GM13976 (cell line): ENCODE results near the gene SUCLG2.

Source experiments
- DNase-seq: peaks from one replicate; pipeline ENCODE4 v3.0.0; 2012; ENCODE audit warnings: low spot score
- in situ Hi-C: fragments of 300-500 bp; cut with MboI; formaldehyde crosslinking; loops from one replicate; pipeline ENCODE4 v1.12.0; 2022; ENCODE audit warnings: low sequenced_read_pairs, mixed read lengths, inconsistent platforms; ENCODE audit not compliant: unreplicated experiment
- TF ChIP-seq, protein P1 (sequence below): IDR thresholded peaks from 2 replicates; pipeline ENCODE4 v1.5.1; 2012; ENCODE audit warnings: borderline replicate concordance, mild to moderate bottlenecking; ENCODE audit not compliant: insufficient read depth; ENCODE audit errors: extremely low read depth, missing control alignments, control extremely low read depth

Gene SUCLG2

DNA sequence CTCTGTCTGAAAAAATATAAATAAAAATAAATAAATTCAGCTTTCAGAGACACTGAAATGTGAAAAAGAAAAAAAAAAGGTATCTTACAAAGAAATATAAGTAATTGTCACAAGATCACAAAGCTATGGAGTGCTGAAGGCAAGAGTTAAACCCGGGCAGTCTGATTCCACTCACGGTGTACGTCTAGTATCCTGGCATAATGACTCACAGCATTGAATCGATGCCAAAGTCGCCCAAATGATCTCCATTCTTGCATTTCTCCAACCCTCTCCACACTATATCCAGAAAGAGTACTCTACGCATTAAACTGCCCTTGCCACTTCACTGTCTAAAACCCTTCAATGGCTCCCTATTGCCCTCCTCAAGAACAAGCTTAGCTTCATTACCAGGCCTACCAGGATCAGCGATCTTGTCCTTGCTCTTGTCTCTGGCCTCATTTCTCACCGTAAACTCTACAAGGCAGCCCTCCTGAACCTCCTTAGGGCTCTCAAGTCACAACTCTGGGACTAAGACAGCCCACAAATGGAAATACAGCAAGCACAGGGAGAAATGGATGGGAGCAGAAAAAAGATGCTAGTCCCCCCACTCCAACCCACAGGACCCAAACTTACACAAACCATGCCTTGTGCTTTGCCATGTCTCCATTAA lies 7.7 kb downstream of the SUCLG2 start:
- TF ChIP-seq, protein P1, sequence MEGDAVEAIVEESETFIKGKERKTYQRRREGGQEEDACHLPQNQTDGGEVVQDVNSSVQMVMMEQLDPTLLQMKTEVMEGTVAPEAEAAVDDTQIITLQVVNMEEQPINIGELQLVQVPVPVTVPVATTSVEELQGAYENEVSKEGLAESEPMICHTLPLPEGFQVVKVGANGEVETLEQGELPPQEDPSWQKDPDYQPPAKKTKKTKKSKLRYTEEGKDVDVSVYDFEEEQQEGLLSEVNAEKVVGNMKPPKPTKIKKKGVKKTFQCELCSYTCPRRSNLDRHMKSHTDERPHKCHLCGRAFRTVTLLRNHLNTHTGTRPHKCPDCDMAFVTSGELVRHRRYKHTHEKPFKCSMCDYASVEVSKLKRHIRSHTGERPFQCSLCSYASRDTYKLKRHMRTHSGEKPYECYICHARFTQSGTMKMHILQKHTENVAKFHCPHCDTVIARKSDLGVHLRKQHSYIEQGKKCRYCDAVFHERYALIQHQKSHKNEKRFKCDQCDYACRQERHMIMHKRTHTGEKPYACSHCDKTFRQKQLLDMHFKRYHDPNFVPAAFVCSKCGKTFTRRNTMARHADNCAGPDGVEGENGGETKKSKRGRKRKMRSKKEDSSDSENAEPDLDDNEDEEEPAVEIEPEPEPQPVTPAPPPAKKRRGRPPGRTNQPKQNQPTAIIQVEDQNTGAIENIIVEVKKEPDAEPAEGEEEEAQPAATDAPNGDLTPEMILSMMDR = no peak

DNA sequence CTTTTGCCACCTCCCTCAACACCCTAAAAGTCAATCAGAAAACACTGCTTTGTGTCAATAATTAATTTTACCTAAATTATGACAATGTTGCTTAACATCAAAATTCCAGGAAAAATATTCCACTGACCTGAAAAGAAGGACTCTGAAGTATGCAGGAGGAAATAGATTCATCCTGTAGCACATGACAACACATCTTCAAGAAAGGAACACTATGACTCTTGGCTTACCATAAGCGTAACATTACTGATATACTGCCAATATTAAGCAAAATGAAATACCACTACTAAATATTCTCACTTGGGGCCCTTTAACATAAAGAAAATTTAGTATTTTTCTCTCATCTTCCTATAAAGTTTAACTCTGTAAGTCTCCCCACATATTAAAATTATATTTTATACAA lies 9.6 kb downstream of the SUCLG2 start:
- no peak for DNase-seq
- in situ Hi-C loops = no loop called here
- TF ChIP-seq, protein P1 = no peak

More for the DNA sequence above, 7.7 kb downstream of the SUCLG2 start:
- DNase-seq = no peak
- in situ Hi-C loops = no loop called here

DNA sequence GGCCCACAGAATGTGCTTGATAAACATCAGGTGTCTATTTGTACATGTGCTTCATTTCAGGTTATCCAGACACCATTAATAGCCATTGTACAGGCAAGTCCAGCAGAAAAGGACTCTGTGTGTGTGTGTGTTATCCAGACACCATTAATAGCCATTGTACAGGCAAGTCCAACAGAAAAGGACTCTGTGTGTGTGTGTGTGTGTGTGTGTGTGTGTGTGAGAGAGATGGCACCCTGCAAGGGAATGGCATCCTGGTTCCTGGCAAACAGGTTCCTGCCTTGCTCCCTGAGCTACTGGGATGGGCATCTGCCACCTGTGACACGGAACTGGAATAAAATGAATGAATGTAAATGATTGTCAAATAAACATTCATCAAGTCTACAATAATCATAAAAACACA lies 11.7 kb downstream of the SUCLG2 start:
- in situ Hi-C loops = no loop called here
- TF ChIP-seq, protein P1 = no peak
- no peak for DNase-seq

DNA sequence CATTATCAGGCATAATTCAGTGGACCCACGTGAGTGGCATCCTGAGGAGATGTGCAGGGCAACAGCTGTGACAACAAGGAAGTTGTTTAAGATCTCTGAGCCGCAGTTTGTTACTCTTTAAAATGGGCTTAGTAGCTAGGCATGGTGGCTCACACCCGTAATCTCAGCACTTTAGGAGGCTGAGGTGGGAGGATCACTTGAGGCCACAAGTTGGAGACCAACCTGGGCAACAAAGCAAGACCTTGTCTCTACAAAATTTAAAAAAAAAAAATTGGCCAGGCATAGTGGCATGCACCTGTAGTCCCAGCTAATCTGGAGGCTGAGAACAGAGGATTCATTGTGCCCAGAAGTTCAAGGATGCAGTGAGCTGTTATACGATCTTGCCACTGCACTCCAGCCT lies 12.2 kb downstream of the SUCLG2 start:
- in situ Hi-C loops = no loop called here
- no peak for DNase-seq
- TF ChIP-seq, protein P1 = no peak

DNA sequence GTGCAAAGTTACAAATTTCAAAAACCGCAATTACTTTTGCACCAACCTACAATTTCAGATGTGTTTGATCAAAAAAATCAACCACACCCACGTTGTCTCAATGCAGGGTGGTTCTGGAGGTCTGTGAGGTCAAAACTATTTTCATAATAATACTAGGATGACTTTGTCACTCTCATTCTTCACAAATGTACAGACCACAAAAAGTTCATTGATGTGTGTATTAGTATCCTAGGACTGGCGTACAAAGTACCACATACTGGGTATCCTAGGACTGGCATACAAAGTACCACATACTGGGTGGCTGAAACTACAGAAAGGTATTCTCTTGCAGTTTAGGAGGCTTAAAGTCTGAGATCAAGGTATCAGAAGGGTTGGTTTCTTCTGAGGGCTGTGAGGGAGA lies 13.0 kb downstream of the SUCLG2 start:
- TF ChIP-seq, protein P1 = no peak
- in situ Hi-C loops = no loop called here
- DNase-seq = no peak

DNA sequence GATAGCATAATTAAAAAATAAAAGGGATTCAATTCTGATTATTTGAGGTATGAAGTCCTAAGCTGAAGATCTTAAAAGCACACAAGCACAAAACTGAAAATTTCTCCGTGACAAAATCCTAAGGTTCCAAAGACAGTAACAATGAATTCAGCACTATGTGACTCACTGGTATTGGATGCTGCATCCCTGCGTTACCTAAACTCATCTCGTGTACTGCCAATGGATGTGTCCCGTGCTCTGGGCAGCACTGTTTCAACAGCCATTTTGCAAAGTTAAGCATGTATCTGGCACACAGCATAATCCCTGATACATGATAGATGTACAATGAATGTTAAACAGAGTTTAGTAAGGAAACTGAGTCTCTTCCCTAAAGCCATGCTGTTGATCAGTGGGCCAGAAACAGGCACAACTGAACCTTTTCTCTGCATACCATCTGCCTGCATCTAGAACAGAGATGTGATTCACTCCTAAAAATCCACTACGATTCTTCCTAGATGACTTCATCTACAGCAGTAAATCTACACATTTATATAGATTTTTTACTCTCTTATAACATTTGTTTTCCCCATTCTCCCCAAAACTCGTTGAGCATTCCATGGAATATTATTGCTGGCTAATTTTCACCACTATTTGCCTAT lies 14.3 kb downstream of the SUCLG2 start:
- DNase-seq = no peak
- in situ Hi-C loops = no loop called here
- TF ChIP-seq, protein P1 = no peak
